GM21360 (cell line): ENCODE results near the gene DEDD.

ENCODE experiments used
- ATAC-seq: cut with Tn5 transposase; IDR thresholded peaks from one replicate; pipeline ENCODE4 v1.9.1; 2021; ENCODE audit warnings: mild to moderate bottlenecking, moderate library complexity; ENCODE audit not compliant: unreplicated experiment

The DEDD gene

GRCh38 chr1:161096530-161096929 is 35.9 kb downstream of the DEDD start:
- ATAC-seq, result no peak

- ATAC-seq, result no peak
These were observed 36.5 kb downstream of the DEDD start for GRCh38 chr1:161096015-161096414.

- no peak for ATAC-seq
These were observed 37.2 kb downstream of the DEDD start for GRCh38 chr1:161095230-161095629.

DNA sequence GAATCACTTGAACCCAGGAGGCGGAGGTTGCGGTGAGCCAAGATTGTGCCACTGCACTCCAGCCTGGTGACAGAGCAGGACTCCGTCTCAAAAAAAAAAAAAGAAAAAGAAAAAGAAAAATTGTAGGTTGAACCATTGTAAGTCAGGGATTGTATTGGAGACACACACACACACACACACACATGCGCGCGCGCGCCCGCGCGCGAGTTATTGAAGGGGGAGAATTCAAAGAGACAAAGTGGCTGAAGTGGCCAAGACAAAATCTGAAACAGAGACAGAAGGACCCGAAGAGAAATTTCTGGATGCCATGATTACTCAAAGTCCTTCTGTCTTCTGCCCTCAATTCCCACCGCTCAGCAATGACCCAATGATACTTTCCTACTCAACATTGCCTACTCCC is 38.0 kb downstream of the DEDD start:
- ATAC-seq, result no peak

GRCh38 chr1:161092621-161093028 is 39.8 kb downstream of the DEDD start:
- ATAC-seq, result no peak

- ATAC-seq, result no peak
These were observed 40.5 kb downstream of the DEDD start for GRCh38 chr1:161091796-161092507.

DNA sequence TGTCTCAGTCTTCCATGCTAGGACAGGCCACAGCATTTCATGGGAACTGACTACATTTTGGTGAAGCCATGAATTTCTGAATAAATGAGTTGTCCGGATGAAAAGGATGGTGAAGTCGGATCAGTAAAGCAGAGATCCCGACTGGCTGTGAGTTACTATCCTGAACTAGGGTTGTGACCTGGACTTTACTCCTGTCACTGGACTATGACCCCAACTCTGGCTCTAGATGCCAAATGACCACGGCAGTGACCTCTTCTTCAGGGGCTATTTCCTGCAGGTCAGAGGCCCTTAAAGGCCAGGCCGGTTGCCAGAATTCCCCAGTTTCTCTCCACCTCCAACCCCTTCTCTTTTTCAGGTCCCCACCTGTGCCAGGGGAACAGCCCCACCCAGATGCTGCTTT is 41.4 kb downstream of the DEDD start:
- no peak for ATAC-seq

DNA sequence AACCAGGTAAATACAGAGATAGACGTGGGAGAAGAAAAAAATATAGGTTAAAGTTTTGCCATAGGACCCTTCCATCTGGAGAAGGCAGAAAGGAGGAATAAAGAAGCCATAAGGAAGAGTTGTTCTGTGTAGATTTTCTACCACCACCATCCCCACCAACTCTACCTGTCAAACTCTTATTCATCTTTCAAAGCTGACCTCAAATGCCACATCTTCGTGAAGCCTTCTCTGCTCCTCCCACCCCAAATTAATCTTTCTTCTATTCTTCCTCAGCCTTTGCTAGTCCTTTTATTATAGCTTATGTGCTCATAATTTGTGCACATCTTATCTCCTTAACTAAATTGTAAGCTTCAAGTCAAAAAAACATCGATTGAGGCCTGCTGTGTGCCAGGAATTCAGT is 41.9 kb downstream of the DEDD start:
- no peak for ATAC-seq

DNA sequence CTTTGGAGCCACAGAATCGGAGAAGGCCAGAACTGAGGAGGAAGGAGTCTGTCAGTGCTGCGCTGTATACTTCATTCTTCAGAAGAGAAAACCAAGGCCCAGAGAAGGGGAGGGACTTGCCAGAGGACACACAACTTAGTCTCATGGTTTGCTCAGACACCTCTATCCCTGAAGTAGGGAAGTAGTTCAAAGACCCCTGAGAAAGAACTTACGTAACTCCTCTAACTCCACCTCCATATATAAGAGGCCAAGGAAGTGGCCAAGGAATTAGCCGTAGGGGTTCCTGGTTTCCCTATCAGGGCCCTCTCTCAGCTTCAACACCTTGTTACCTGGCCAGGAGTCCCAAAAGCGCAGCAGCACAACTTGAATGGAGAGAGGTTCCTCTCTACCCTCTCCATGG is 42.5 kb downstream of the DEDD start:
- no peak for ATAC-seq

DNA sequence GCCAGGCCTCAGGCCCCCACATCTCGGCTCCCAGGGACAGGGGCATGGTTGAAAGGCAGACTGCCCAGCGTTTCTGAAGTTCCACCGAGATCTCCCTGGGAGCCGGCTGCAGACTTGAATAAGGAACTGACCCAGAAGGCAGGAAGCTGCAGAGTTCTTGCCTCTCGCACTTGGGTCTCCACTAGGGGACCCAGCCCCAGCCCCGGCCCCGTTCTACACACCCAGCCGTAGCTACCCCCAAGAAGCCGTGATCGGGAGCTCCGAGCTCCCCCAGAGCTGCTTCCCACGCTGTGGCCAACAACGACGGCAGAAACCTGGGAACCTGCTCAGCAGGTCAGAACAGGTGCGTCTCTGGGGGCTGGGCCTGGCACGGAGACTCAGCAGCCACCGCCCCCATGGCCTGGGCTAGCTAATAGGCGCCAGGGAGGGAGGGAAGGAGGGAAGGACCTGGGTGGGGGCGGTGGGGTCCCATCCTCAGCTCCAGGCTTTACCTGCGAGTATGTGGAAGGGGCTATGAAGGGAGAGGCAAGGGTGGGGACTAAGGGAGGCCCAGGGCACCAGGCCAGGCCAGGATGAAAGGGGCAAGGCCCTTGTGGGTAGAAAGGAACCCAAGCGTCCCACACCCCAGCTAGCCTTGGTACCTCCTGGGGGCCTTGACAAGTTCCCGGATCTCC is 43.1 kb downstream of the DEDD start, which contains the start of gene NECTIN4:
Gene NECTIN4, minus strand, starts transcription at position 308 of the 674 bp plus-strand sequence. Its CDS starts 262 bp downstream, at position 46.
- no peak for ATAC-seq

DNA sequence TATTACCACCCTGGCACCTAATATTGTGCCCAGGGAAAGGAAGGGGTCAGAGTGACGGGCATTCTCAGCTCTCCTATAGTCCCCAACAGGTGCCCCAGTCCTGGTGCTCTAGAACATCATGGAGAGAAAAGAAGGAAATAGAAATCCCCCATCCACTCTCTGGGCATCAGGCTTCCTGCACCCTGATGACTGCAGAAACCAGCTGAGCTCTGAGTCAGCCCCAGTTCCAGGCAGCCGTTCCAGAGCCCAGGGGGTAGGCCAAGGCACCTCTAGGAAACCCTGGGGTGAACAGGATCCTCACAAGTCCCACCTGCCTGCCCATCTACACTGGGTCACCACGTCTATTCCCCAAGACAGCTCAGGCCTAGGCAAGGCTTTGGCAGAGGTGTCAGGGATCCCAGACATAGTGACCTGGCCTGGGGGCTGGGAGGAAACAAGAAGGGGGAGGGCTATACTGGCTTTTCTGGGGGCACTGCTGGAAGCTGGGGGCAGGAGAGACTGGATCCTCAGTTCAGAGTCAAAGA is 43.8 kb downstream of the DEDD start:
- ATAC-seq, result no peak

DNA sequence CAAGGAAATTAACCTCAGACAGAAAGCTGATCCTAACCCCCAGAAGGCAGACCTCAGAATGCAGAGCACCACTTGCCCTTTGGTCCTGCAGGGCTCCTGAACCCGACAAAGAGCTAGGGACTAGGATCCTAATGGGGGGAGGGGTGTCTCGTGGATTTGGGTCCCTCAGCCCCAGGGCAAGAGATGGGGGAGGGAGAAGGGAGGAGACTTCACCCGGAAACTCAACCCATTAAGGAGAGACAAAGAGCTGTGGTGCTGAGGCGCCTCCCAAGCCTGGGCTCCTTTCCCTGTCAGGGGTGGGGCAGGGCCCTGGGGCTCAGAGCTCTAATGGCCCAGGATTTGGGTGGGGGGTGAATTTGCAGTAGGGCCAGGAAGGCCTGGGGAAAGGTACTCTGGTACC is 46.0 kb downstream of the DEDD start:
- ATAC-seq, result no peak

GRCh38 chr1:161085165-161085564 is 47.3 kb downstream of the DEDD start:
- ATAC-seq, result no peak

DNA sequence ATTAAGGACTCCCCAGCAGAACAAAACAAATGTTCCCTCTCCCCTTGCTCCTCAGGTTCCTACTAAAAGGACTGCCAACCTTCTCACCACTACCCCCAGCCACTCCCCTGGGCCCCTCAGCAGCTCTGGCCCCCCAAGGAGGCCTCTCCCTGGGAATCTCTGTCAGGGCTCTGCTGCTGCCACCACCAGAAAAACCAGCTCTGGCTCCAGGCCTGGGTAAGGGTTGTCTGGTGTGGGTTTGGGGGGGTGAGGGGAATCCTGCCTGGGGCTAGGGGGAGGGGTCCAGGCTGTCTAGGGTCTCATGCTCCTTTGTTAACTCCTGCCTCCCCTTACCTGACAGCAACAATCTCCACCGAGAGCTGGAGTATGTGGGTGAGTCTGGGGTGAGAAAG is 47.9 kb downstream of the DEDD start:
- no peak for ATAC-seq

DNA sequence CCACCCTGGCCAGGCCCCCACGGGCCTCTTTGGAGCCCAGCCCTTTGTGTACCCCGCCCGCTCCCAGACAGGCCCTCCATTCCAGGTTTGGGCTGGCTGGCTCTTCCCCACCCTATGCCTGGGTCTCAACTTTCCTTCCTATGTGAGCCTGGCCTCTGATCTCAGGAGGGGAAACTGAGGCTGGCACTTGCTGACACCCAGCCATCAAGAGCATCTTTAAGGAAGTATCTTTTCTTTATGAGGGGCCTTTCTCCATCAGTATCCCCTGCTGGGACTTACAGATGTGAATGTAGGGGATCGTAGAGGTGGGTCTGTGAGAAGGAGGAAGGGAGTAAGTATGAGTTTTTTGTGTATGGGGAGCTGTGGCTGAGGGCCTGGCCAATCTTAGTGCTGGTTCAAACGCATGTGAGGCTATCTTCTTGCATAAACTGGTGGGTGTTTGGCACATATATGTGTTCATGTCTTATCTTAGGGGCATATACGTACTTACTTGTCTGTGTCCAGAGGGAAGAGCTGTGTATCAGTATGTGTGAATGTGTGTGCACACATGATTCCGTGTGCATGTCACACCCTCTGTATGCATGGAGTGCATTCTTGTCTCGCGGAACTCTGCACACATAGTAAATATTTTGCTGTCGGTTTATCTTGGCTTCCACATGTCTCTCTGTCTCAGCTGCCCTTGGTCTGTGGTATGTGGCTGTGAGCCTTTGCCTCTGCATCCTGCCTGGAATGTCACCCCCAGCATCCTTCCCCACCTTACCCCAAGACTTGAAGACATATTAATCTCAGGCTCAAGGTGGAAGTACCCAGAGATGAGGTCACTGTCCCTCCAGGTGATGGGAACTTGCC is 48.5 kb downstream of the DEDD start:
- ATAC-seq, result no peak

GRCh38 chr1:161082996-161083747 is 49.3 kb downstream of the DEDD start:
- ATAC-seq, result no peak

GRCh38 chr1:161082483-161082882 is 50.0 kb downstream of the DEDD start:
- ATAC-seq, result no peak

DNA sequence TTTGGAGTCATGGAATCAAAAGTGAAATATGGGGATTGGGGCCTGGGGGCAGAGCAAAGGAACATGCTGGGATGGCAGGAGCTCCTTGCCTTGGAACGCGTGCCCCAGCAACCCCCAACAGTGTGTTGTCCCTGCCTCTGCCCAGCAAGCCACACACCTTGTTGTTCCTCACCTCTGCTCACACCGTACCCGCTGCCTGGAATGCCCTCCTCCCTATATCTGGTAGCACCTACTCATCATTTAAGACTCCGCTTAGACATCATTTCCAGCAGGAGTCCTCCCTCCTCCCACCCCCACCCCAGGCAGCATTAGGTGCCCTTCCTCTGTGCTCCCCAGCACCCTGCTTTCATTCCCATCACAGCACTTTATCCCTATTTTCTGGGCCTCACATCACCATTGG is 50.9 kb downstream of the DEDD start:
- no peak for ATAC-seq

DNA sequence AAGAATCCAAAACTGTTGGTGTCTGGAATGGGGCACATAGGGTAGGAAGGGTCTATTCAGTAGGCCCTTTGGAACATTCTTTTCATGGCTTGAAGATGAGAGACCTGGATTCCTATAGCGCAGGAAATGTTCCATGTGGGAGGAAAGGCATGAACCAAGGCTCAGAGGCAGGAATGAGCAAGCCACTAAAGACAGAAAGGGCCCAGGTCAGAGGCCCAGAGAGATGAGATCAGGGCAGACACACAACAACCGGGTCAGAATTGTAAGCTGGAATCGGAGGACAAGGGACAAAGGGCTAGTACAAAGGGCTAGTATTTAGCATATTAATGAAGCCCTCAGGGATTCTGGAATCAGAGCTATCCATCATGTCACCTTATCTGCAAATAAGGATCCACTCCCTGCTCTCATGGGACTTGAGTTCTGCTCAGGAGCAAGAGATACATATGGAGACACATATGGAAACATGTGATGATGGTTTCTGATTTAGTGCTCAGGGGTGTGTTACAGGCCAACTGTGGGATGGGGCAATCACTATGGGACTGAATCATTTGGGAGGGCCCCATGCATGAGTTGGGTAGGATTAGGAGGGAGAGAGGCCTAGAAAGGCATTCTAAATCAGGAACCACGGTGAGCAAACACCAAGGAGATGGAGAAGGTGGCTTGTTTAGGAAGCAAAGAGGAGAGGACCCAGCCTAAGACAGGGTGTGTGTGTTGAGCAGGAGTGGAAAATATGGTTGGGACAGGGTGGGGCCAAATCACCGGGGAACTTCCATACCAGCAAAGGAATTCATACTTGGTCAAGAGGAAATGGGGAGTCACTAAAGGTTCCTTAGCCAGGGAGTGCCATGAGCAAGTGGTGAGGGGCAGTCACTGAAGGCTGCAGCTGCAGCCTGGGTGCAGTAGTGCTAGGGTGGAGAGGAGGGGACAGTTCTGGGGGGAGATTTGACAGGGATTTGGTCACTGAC is 51.7 kb downstream of the DEDD start:
- ATAC-seq, result no peak
